ENCODE measurements around the gene FHAD1. TPM values are rescaled to one million over a fixed set of nuclear protein-coding genes. Genes with fewer than 3 reads are reported as not detected.

Gene FHAD1
- total RNA-seq, 1 donor from 2014 or later, result 0.21 TPM

DNA sequence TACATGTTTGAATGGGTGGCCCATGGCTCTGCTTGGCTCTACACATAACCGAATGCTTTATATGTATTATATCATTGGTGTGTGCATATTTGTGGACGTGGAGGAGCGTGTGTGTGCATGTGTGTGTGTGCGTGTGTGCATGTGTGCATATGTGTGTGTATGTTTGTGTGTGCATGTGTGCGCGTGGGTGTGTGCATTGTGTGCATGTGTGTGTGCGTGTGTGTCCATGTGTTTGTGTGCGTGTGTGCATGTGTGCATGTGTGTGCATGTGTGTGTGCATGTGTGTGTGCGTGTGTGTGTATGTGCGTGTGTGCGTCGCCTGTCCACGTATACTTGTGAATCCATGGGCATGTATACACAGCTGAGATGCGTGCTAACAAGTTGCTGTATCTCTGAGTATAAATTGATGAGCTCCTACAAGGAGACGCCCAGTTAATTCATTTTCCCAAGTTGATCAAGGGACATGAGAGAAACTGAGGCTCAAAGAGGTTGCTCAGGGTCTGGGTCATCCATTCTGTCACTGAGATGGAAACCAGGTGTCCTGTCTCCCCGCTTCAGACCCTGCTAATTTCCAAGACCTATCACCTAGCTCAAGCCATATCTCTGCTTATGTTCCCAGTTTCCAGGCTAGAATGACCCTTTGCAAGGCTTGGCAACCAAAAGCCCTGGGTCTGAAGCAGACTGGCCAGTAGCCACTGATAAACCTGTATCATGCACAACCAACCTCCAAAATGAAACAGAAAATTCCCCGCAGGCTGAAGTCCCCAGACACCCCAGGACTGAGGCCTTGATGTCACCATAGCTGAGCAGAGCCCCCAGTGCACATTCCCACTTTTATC, 188.4 kb downstream of the FHAD1 start:
- Histone ChIP-seq H3K36me3 (ENCODE audit: control insufficient read depth, insufficient read depth, low read length) (no peaks in the 10 kb centered on the region), H3K4me3 (ENCODE audit: low read depth, low read length) (no peak overlapping the region), H3K27me3 (ENCODE audit: control insufficient read depth, insufficient read depth, low read length) (no peaks in the 10 kb centered on the region)
- DNase-seq (ENCODE audit: low read depth), result no peak
- TF ChIP-seq CTCF (IDR thresholded peaks at IDR 0.05; ENCODE audit: insufficient read depth, low read length, poor library complexity, severe bottlenecking), result no peak

DNA sequence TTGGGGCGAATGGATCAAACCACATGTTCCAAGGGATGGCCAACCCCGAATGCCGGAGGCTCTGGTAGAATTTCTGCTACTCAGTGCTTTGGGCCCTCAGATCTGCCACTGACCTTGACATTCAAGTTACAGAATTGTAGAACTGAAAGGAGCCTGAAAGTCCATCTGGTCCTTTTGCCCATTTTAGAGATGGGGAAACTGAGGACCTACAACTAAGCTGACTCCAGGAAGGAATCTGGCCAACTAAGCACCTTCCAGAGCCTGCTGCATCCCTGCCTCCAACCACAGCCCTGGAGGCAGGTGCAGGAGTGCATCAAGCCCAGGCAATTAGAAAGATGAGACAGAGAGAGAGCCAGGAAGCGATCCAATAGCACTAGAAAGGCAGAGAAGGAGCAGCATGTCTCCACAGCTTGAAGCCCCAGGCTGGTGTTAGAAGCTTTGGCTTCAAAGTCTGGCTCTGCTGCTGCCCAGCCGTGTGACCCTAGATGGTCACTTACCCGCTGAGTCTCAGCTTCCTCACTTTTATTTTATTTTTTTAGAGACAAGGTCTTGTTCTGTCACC, 189.9 kb downstream of the FHAD1 start:
- TF ChIP-seq CTCF (IDR thresholded peaks at IDR 0.05; ENCODE audit: insufficient read depth, low read length, poor library complexity, severe bottlenecking), result no peak
- DNase-seq (ENCODE audit: low read depth), result no peak
- H3K4me3 ChIP-seq (ENCODE audit: low read depth, low read length), result no peak overlapping the region
- no peaks in the 10 kb centered on the region for H3K36me3 ChIP-seq (ENCODE audit: control insufficient read depth, insufficient read depth, low read length)
- H3K27me3 ChIP-seq (ENCODE audit: control insufficient read depth, insufficient read depth, low read length), result peaks cover under 1% of the 10 kb centered on the region

DNA sequence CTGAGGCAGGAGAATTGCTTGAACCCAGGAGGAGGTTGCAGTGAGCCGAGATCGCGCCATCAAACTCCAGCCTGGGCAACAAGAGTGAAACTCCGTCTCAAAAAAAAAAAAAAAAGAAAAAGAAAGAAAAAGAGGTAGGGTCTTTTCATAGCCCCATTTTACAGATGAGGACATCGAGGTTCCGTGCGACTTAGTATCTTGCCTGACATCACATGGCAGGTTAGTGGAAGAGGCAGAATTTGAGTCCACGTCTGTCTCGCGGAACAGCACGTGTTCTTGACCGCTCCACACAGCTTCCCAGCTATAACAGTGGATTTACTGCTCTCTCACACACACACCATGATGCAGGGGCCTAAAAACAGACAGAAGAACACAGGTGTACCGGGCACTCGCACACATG, 192.3 kb downstream of the FHAD1 start:
- DNase-seq (ENCODE audit: low read depth), result no peak
- TF ChIP-seq CTCF (IDR thresholded peaks at IDR 0.05; ENCODE audit: insufficient read depth, low read length, poor library complexity, severe bottlenecking), result no peak
- no peak overlapping the region for H3K4me3 ChIP-seq (ENCODE audit: low read depth, low read length)
- H3K27me3 ChIP-seq (ENCODE audit: control insufficient read depth, insufficient read depth, low read length), result peaks cover 3% of the 10 kb centered on the region
- H3K36me3 ChIP-seq (ENCODE audit: control insufficient read depth, insufficient read depth, low read length), result no peaks in the 10 kb centered on the region

- Histone ChIP-seq H3K36me3 (ENCODE audit: control insufficient read depth, insufficient read depth, low read length) (no peaks in the 10 kb centered on the region), H3K27me3 (ENCODE audit: control insufficient read depth, insufficient read depth, low read length) (peaks cover 6% of the 10 kb centered on the region), H3K4me3 (ENCODE audit: low read depth, low read length) (no peak overlapping the region)
- no peak for TF ChIP-seq CTCF (IDR thresholded peaks at IDR 0.05; ENCODE audit: insufficient read depth, low read length, poor library complexity, severe bottlenecking)
- no peak for DNase-seq (ENCODE audit: low read depth)
Observed at GRCh38 chr1:15440357-15440756, 193.3 kb downstream of the FHAD1 start.

GRCh38 chr1:15441247-15441646, 194.2 kb downstream of the FHAD1 start:
- no peak for DNase-seq (ENCODE audit: low read depth)
- peaks cover 6% of the 10 kb centered on the region for H3K27me3 ChIP-seq (ENCODE audit: control insufficient read depth, insufficient read depth, low read length)
- TF ChIP-seq CTCF (IDR thresholded peaks at IDR 0.05; ENCODE audit: insufficient read depth, low read length, poor library complexity, severe bottlenecking), result no peak

More at GRCh38 chr1:15441247-15441646, 194.2 kb downstream of the FHAD1 start:
- Histone ChIP-seq H3K4me3 (ENCODE audit: low read depth, low read length) (no peak overlapping the region), H3K36me3 (ENCODE audit: control insufficient read depth, insufficient read depth, low read length) (no peaks in the 10 kb centered on the region)
